Activated CD4-positive, CD25-positive, alpha-beta regulatory T cell treated with anti-CD3 and anti-CD28 coated beads, Interleukin-2, amount 50 U/mL, for 24 hours (primary cell): ENCODE data around the gene SCUBE1.

ENCODE experiments used
- ATAC-seq, 2 donors: fragments of 150-1000 bp; cut with Tn5 transposase; one replicate each; pipeline ENCODE4 v1.10.0; 2021; ENCODE audit warnings: mild to moderate bottlenecking in 1 of 2, moderate library complexity in 1 of 2

The SCUBE1 gene

DNA sequence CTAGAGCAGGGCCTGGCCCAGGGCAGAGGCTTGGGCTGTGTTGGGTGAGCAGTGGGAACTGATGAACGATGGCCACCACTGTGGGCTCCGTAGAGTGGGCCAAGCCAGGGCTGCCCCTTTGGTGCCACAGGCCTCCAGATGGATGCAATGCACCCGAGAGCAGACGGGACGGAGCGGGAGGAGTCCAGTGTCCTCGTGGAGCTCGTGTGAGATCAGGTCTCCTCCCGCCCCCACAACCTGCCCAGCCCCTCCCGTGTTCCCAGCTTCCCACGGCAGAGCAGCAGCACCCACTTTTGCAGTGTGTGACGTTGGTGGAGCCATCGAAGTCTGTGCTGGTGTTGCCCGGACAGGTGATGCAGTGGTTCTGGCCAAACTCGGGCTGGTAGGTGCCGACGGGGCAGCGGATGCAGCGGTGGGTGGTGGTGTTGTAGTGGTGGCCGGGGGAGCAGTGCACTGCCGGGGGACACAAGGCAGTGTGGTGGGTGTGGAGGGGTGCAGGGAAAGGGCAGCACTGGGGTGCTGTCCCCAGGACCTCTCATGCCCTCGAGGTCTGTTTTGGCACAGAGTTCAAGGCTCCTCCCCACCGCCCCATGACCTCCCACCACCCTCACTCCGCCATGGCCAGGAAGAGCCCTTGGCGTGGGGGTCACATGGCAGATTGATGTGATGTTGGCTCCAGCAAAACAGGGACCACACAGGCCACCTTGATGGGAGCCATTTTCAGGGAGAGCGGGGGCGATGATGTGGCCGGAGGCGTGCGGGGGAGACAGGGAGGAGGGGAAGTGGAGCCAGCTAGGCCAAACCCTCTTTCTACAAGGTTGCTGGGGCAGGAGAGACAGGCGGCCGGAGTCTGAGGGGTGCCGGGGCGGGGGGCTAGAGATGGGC is 132.3 kb downstream of the SCUBE1 start:
- ATAC-seq = no peak

DNA sequence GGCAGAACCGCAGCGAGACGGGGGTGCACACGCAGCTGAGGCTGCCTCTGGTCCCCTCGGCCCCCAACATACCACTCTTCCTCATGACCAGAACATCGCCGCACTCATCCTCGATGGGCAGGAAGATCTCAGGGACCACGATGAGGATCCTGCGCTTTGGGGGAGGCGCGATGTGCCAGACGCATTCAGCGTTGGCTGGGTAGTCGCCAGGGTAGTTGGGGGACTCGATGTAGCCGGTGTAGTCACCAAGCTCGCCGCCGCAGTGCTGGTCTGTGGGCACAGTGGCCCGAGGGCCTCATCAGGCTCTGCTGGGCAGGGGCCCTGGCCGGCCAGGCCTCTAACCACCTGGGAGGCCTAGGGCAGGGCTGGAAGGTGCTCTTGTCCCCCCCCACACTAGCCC is 133.2 kb downstream of the SCUBE1 start:
- no peak for ATAC-seq

DNA sequence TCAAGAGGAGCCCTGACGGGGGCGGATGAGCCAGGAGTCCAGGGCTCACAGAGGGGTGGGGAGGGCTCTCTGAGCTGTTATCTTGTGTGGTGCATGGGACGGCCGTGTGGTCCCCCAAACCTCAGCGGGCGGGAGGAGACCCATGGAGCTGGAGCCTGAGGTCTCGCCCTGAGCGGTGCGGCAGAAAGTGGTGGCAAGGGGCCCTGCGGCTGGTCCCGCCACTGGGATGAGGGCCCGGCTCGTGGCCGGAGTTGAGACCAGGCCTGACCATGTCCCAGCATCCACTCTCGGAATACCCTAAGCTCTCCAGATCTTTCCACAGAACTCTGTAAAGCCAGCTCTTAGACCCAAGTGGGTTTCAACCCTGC is 133.7 kb downstream of the SCUBE1 start:
- ATAC-seq = no peak

DNA sequence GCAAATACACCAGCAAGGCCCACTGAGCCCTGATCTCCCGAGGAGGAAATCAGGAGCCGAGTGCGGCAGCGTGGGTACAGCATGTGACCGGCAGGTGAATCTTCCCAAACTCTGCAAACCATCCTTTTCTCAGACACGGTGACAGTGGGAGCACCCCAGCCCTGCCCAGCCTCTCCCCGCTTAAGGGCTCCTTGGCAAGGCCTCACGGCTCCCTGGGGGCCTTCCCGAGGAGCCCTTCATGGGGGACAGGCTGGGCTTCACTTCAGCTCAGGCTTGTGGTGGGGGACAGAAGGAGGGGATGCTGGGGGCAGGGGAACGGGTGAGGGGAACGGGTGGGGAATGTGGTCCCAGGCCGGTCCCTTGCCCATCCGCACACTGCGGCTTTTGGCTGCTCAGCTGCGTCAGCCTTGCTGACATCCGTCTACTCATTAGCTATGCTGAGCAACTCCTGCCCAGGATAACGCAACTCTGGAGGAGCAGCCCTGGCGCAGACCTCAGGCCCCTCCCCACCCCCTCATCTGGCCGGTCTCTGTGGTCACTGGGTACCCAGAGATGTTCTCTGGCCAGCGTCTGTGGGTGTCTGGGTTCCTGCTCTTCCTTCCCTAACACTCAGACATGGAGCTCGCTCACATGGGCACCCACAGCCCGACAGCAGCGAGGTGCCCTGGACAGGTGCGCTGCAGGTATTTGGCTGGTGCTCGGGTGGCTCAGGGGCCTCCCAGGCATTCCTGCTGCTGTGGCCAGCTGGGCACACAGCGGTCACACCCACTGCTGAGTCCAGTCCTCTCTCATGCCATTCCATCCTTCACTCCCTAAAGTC is 134.3 kb downstream of the SCUBE1 start:
- no peak for ATAC-seq

DNA sequence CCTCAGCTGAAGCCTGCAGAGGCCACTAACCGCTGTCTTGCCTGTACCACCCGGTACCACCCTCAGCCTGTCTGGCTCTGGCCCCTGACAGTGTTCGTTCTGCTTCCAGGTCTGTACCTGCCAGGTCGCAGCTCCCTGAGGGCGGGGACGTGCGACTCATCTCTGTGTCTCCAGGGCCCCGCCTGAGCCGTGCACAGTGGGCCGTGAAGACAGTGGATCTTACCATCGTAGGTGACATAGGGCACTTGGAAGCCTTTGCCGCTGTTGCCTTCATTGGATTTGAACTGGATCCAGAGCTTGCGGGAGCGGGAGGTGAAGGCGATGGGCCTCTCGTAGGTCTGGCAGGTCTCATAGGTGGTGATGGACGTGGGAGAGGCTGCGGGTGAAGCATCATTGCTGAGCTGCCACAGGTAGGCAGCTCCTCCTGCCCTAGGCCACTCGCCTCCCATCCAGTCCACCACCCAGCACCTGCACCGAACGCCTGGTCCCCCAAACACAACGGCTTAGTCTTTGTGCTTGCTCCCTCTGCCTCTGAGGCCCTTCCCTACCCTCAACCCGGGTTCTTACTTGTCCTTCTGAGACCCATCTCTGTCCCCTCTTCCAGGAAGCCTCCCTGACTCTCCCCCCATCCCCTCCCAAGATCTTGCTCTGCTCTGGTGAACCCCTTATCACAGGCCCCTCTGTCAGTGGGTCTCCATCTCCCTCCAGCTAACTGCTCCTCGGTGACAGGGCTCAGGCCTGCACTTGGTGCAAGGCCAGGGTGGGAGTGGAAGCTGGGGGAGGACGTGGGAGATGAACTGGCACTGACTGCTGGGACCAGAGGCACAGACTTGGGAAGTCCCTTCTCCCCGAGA is 135.1 kb downstream of the SCUBE1 start:
- no peak for ATAC-seq

DNA sequence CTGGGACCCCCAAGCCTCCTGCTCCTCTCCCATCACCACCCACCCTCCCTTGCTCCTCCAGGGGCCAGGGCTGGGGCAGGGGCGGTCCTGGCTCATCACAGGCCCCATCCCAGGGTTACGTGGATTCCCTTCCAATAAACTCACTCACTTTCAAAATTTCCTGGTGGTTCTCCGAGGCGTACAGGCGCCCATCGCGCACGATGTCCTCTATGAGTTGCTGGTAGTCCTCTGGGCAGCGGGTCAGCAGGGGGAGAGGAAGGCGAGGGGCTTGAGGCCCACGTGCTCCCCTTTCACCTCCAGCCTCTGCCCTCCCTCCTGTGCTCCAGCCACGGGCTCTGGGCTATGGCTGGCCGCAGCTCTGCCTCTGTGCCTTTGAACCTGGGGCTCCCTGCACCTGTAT is 135.8 kb downstream of the SCUBE1 start:
- no peak for ATAC-seq

DNA sequence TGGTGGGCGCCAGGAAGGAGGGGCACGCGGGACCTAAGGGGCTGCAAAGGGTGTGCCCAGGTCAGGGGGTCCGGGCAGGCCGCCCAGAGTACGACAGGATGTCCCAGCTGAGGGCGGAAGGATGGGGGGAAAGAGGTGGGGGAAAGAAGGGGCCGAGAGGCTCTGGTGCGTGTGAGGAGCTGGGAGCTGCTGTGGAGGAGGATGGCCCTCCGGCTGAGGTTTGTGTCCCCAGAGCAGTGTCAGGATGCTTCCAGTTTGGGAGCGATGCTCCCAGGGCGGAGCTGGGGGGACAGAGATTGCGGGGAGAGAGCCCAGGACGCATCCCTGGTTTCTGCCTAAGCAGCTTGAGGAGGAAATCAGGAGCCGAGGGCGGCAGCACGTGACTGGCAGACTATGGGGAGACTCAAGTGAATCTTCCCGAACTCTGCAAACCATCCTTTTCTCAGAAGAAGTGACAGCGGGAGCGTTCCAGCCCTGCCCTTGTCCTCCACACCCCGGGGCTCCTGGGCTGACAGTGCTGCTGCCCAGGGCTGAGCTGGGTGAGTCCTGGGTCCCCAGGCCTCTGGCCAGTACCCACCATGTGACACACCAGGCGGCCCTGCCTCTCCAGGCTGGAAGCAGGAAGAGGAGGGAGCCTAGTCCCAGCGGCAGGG is 136.5 kb downstream of the SCUBE1 start:
- ATAC-seq = no peak

DNA sequence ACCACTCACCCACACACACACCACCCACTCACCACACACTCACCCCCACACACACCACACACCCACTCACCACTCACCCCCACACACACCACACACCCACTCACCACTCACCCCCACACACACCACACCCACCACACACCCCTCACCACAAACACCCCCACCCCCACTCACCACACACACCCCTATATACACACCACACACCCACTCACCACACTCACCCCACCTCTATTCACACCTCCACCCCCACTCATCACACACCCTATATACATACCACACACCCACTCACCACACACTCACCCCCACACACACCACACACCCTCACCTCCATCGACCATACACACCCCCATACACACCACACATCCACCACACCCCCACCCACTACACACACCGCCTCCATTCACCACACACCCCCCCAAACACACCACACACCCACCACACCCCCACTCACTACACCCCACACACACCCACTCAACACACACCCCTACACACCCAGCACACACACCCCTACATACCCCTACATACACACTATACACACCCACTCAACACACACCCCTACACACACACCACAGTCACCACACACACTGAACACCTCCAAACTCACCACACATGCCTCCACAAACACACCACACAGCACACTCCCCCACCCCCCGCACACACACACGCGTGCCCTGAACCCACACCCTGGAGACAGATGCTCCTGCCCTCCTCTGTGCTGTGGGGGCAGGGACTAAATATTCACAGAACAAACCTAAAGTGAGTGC is 137.2 kb downstream of the SCUBE1 start:
- ATAC-seq = peak in 1 of 2 donors; percentile 28

DNA sequence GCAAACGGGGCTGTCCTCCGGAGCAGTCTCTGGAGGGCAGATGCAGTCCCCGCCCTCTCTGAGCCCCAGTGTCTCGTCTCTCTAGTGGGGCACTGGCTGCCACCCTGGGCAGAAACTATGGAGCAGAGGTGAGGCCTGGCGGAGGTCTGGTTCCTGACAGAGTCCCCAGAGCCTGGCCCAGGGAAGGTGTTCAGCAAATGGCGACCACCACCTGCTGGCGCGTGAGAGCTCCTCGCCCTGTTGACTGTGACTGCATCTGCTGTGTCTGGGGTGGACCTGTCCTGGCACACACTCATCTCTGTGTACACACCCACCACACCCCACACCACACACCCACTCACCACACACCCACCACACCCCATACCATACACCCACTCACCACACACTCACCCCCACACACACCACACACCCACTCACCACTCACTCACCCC is 137.9 kb downstream of the SCUBE1 start:
- no peak for ATAC-seq

DNA sequence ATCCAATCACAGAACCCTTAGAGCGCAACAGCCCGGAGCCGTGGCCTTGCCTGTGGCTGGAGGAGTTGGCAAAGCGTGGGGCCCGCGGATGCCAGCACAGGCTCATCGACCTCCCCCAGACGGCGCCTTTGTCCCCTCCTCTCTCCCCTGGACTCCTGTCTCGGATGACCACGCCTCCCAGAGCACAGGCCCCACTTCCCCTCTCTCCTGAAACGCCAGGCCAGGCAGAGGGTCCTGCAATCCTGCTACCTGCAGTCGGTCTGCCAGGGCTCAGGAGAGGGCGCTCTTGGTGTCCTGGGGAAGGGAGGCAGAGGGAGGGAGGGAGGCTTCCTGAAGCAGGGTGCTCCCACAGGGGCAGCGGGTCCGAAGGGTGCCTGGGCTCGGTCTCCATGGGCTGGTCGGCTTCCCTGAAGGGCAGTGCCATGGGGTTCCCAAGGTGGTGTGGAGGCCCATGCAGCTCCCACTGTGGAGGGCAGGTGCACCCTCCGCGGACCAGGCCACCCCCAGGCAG is 139.6 kb downstream of the SCUBE1 start:
- ATAC-seq = no peak

DNA sequence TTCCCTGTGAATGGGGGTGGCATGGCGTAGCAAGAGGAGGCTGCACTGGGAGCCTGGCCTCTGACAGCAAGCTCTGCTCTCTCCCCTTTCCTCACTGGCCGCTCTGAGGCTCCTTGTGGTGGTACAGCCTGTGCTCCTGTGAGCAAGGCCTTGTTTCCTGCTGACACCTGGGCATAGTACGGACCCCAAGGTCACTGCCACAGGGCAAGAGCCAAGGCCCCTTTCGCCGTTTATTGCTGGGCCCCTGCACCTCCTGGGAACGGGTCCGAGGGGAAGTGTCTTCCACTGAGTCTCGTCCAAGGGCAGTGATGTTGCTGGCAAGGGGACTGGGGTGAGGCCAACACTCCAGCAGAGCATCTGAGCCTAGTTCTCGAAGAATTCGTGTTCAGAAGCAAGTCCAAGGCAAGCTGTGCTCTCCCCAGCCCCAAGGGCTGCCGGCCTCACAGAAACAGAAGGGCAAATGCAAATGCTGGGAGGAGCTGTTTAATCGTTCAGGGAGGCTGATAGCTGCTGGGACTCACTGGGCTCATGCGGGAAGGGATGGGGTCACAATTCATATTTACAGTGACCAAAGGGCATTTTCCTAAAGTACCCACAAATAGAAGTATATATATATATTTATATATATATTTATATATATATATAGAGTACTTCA is 140.3 kb downstream of the SCUBE1 start:
- ATAC-seq = no peak

DNA sequence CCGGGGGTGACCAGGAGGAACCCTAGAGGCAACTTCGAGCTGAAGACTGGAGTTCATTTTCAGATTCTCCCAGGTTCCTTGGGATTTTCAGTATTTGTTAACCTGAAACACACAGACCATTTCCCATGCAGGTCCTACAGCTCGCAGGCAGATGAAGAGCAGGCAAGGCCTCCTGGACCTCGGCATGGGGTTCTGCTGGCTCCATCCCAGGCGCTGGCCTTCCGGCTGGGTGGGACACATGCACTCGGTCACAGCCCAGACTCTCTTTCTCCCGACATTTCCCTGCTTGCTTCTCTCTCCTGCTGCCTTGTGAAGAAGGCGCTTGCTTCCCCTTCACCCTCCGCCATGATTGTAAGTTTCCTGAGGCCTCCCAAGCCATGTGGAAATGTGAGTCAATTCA is 140.8 kb downstream of the SCUBE1 start:
- ATAC-seq = no peak

DNA sequence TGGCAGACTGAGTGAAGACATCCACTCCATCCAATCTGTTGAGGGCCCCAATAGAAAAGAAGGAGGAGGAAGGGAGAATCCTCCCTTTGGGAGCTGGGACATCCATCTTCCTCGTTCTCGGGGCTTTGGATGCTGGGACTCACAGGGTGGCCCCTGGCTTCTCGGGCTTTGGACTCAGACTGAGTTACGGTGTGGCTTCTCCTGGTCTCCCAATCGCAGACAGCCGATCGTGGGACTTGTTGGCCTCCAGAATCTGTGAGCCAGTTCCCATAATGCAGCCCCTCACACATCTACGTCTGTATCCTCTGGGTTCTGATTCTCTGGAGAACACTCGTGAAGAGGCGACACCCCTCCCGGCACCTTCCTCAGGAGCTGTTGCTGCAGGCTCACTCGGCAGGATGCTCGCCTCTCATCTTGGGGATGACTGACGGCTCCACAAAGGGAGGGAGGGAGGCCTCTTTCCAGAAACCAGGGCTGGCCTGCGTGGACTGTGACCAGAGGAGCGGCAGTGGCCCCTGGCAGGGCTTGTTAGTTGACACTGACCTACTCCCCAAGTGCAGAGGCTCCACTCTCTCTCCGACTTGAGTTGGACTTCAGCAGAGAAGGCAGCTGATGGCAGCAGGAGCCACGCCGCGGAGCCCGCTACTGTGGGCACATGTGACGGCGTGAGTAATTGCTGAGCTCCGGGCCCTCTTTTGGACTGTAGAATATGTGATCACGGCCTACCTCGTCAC is 141.5 kb downstream of the SCUBE1 start:
- no peak for ATAC-seq

DNA sequence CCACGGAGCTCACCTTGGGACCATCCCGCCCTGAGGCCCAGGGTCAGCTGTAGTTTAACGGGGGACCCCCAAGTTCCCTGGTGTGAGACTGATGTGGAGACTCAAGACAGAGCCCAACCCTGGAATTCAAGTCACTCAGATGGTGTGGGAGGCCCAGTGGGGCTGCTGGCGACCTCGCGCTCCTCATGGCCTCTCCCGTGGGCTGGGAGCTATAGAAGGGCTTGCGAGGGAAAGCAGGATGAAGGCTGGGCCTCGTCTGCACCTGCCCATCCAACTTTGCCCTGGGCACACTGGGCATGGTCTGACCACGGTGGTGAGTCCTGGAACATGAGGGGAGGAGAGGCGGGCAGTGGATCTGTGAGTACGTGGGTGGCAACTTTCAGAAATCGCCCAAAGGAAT is 142.6 kb downstream of the SCUBE1 start:
- ATAC-seq = no peak

DNA sequence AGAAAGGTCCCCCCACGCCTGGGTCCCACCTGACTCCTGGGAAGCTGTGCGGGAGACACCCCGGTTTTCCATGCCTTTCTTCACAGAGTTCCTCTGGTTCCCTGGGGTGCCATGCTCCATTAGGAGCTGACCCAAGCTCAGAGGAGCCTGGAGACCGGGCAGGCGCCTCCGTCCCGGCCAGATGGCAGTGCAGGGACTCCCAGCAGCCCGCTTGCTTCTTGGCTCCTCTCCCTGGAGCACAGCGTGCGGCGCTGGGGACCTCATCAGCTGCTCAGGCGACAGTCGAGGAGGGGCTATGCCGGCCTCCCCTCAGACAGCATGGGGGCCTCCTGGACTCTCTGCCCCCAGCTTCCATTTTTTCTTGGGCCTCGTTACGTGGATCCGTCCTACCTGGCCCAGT is 143.1 kb downstream of the SCUBE1 start:
- no peak for ATAC-seq

DNA sequence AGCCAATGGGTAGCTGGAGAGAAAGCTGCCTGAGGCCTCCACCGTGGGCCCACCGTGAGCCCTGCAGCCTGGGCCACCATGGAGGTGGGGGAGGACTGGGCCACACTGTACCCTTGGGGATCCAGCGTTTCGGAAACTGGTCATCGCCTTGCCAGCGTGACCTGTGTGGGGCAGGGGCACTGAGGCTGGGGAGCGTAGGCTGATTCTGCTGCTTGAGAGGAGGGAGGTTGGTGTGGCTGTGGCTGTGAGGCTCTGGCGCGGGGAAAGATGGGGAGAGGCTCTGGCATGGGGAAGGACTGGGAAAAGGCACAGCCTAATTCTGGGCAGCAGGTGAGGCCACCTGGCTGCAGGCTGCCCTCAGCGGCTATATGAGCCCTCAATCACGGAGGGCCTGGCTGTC is 143.6 kb downstream of the SCUBE1 start:
- ATAC-seq = no peak

DNA sequence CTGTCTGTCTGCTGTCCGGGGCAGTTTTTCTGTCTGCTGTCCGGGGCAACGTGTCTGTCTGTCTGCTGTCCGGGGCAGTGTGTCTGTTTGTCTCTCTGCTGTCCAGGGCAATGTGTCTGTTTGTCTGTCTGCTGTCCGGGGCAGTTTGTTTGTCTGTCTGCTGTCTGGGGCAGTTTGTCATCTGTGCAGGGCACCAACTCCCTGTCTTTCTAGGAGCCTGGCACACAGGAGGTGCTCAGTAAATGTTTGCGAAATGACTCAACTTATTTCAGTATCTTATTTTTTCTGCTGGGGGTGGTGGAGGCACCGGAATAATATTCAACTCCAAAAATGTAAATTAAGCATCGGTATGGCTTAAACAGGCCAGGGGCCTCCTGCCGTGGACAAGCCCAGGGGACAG is 144.2 kb downstream of the SCUBE1 start:
- ATAC-seq = no peak

DNA sequence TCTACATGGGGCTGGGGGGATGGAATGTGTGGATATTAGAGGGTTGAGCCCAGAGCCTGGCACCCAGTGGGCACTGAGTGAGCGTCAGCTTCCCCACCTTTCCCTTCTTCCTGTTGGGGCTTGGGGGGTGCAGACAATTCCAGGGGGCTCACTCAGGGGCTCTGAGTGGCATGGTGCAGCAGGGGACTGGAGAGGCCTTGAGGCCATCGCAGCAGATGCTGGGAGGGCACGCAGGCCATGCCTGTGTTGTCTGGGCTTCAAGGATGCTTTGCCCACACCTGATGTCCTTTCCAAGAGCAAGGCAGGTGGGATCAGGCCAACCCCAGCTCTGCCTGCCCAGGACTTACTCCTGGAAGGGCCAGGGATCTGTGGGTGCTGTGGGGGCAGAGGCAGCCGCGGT is 145.0 kb downstream of the SCUBE1 start:
- ATAC-seq = no peak

DNA sequence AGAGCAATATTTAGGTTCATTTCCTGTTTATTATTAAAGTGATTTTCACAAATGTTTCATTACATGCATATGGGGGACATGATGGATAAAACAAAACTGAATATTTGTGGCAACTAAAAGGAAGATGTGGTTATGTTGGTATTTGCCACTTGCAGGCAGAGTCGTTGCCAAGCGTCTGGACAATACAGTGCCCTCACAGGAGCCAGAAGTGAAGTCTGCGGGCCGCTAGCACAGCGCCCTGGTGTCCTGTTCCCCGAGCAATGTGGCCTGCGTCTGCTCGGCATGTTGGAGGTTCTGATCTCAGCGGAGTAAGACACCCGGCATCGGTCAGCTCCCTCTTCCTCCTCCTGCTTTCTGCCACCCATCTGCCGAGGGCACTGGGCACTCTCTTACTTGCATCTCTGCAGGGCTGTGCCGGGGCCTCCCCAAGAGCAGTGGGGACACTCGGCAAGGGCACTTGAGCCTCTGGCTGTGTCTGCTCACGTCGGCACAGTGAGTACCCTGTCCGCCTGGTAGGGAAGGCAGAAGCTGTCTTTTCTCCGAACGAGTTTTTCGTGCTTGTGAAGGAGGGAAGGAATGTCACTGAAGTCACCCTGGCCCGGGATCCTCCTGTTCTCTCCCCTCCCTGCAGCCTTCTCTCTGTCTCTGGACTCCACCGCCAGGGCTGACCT is 145.8 kb downstream of the SCUBE1 start:
- no peak for ATAC-seq

DNA sequence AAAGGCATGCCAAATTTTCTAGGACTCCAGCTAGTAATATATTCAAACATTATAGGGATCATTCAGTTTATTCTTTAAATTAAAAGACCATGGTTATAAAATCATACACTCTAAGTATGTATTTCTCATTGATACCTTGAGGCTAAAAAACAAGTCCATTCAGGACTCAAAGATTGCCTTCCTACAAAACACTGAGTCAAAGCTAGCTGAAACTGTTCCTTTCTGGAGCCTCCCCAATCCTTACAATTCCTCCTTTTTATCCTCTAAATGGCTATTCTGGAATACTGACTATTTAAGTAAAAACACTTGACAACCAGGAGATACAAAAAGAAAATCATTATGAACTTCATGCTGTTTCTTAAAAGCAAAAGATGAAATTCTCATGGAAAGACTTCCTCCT is 151.3 kb downstream of the SCUBE1 start:
- ATAC-seq = no peak
